ENCODE data around the gene SORL1.

SORL1 gene

GRCh38 chr11:121572571-121573059 lies 120.5 kb downstream of the SORL1 start:
- no peak for TF ChIP-seq GATA3 (IDR thresholded peaks at IDR 0.05; ENCODE audit: low read depth, low read length)

GRCh38 chr11:121574801-121575200 lies 122.7 kb downstream of the SORL1 start:
- no peak for TF ChIP-seq GATA2 (IDR thresholded peaks at IDR 0.05; ENCODE audit: low read depth, low read length)
- TF ChIP-seq GATA3 (IDR thresholded peaks at IDR 0.05; ENCODE audit: low read depth, low read length), result no peak

GRCh38 chr11:121575250-121575962 lies 123.3 kb downstream of the SORL1 start:
- TF ChIP-seq GATA3 (IDR thresholded peaks at IDR 0.05; ENCODE audit: low read depth, low read length) (no peak), GATA2 (IDR thresholded peaks at IDR 0.05; ENCODE audit: low read depth, low read length) (no peak)

GRCh38 chr11:121575963-121576290 lies 123.8 kb downstream of the SORL1 start:
- TF ChIP-seq GATA3 (IDR thresholded peaks at IDR 0.05; ENCODE audit: low read depth, low read length), result no peak
- no peak for TF ChIP-seq GATA2 (IDR thresholded peaks at IDR 0.05; ENCODE audit: low read depth, low read length)

GRCh38 chr11:121576531-121576930 lies 124.4 kb downstream of the SORL1 start:
- TF ChIP-seq GATA2 (IDR thresholded peaks at IDR 0.05; ENCODE audit: low read depth, low read length), result no peak
- no peak for TF ChIP-seq GATA3 (IDR thresholded peaks at IDR 0.05; ENCODE audit: low read depth, low read length)

- TF ChIP-seq GATA2 (IDR thresholded peaks at IDR 0.05; ENCODE audit: low read depth, low read length) (no peak), GATA3 (IDR thresholded peaks at IDR 0.05; ENCODE audit: low read depth, low read length) (no peak)
Measured at GRCh38 chr11:121577106-121577848, 125.2 kb downstream of the SORL1 start.

- TF ChIP-seq GATA2 (IDR thresholded peaks at IDR 0.05; ENCODE audit: low read depth, low read length), result no peak
- no peak for TF ChIP-seq GATA3 (IDR thresholded peaks at IDR 0.05; ENCODE audit: low read depth, low read length)
Measured at GRCh38 chr11:121578251-121578976, 126.3 kb downstream of the SORL1 start.

- TF ChIP-seq GATA3 (IDR thresholded peaks at IDR 0.05; ENCODE audit: low read depth, low read length) (no peak), GATA2 (IDR thresholded peaks at IDR 0.05; ENCODE audit: low read depth, low read length) (no peak)
Measured at GRCh38 chr11:121580154-121580553, 128.0 kb downstream of the SORL1 start.

- no peak for TF ChIP-seq GATA2 (IDR thresholded peaks at IDR 0.05; ENCODE audit: low read depth, low read length)
- TF ChIP-seq GATA3 (IDR thresholded peaks at IDR 0.05; ENCODE audit: low read depth, low read length), result no peak
Measured at GRCh38 chr11:121581607-121582006, 129.5 kb downstream of the SORL1 start.

- TF ChIP-seq GATA2 (IDR thresholded peaks at IDR 0.05; ENCODE audit: low read depth, low read length) (no peak), GATA3 (IDR thresholded peaks at IDR 0.05; ENCODE audit: low read depth, low read length) (no peak)
Measured at GRCh38 chr11:121582296-121582695, 130.2 kb downstream of the SORL1 start.

GRCh38 chr11:121583825-121584224 lies 131.7 kb downstream of the SORL1 start:
- TF ChIP-seq GATA2 (IDR thresholded peaks at IDR 0.05; ENCODE audit: low read depth, low read length) (no peak), GATA3 (IDR thresholded peaks at IDR 0.05; ENCODE audit: low read depth, low read length) (no peak)

GRCh38 chr11:121586750-121587149 lies 134.6 kb downstream of the SORL1 start:
- TF ChIP-seq GATA2 (IDR thresholded peaks at IDR 0.05; ENCODE audit: low read depth, low read length) (no peak), GATA3 (IDR thresholded peaks at IDR 0.05; ENCODE audit: low read depth, low read length) (no peak)

- TF ChIP-seq GATA3 (IDR thresholded peaks at IDR 0.05; ENCODE audit: low read depth, low read length), result no peak
- TF ChIP-seq GATA2 (IDR thresholded peaks at IDR 0.05; ENCODE audit: low read depth, low read length), result no peak
Measured at GRCh38 chr11:121587182-121587581, 135.1 kb downstream of the SORL1 start.

GRCh38 chr11:121588747-121589146 lies 136.6 kb downstream of the SORL1 start:
- TF ChIP-seq GATA3 (IDR thresholded peaks at IDR 0.05; ENCODE audit: low read depth, low read length), result no peak
- TF ChIP-seq GATA2 (IDR thresholded peaks at IDR 0.05; ENCODE audit: low read depth, low read length), result no peak
